Right lobe of liver (tissue), 4 donors: ENCODE results near the gene EFNA3.
"Not testable (repeated sequence)": the region's sequence is repeated elsewhere in the genome, so short reads cannot be mapped to it uniquely, and the experiment has no call there.

ENCODE experiments used
- POLR2A ChIP-seq: fragments of 450-650 bp; IDR thresholded peaks from one replicate; pipeline ENCODE4 v1.6.1; 2017; ENCODE audit warnings: antibody characterized with exemption, mild to moderate bottlenecking
- TF ChIP-seq, protein P1 (sequence below), 4 donors: fragments of 200-600 bp in 3 of 4; fragments of 450-650 bp in 1 of 4; IDR thresholded peaks; one replicate each; pipeline versions ENCODE4 v1.5.1 to v1.8.0; 2016 to 2022; ENCODE audit warnings: antibody characterized with exemption in 4 of 4, mild to moderate bottlenecking in 2 of 4
- donor health status: DM: no; HTN: no; CAD: no.
- donor health status: DM: no; HTN: no; CAD: no.
- donor health status: DM: no; HTN: yes; CAD: no.

DNA sequence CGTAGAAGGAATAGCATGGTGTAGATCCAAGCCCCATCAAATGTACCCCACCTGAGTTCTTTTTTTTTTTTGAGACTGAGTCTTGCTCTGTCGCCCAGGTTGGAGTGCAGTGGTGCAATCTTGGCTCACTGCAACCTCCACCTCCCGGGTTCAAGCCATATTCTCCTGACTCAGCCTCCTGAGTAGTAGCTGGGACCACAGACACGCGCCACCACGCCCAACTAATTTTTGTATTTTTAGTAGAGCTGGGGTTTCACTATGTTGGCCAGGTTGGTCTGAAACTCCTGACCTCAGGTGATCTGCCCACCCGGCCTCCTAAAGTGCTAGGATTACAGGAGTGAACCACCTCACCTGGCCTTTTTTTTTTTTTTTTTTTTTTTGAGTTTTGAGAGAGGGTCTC is 39.5 kb downstream of the EFNA3 start:
- TF ChIP-seq, protein P1, sequence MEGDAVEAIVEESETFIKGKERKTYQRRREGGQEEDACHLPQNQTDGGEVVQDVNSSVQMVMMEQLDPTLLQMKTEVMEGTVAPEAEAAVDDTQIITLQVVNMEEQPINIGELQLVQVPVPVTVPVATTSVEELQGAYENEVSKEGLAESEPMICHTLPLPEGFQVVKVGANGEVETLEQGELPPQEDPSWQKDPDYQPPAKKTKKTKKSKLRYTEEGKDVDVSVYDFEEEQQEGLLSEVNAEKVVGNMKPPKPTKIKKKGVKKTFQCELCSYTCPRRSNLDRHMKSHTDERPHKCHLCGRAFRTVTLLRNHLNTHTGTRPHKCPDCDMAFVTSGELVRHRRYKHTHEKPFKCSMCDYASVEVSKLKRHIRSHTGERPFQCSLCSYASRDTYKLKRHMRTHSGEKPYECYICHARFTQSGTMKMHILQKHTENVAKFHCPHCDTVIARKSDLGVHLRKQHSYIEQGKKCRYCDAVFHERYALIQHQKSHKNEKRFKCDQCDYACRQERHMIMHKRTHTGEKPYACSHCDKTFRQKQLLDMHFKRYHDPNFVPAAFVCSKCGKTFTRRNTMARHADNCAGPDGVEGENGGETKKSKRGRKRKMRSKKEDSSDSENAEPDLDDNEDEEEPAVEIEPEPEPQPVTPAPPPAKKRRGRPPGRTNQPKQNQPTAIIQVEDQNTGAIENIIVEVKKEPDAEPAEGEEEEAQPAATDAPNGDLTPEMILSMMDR (IDR thresholded peaks at IDR 0.05), result not testable (repeated sequence)
- TF ChIP-seq POLR2A, result not testable (repeated sequence)
